GM06990 (cell line): ENCODE results near the gene SLC16A7.
"Not testable (repeated sequence)": the region's sequence is repeated elsewhere in the genome, so short reads cannot be mapped to it uniquely, and the experiment has no call there.

Source experiments
- DNase-seq: peaks from one replicate; pipeline ENCODE4 v3.0.0-alpha.2; 2011; ENCODE audit not compliant: insufficient read length; ENCODE audit errors: extremely low read depth
- H3K27me3 ChIP-seq: replicated peaks from 2 replicates; pipeline ENCODE4 v1.6.0; 2011; ENCODE audit warnings: low read length; ENCODE audit not compliant: control insufficient read depth, insufficient read depth
- H3K36me3 ChIP-seq: 2 replicates; pipeline ENCODE4 v1.5.1; 2011; ENCODE audit warnings: low read length; ENCODE audit not compliant: control insufficient read depth, insufficient read depth
- H3K4me3 ChIP-seq: replicated peaks from 2 replicates; pipeline ENCODE4 v1.5.1; 2011; ENCODE audit warnings: low read depth, mild to moderate bottlenecking, control low read depth, low read length
- TF ChIP-seq, protein P1 (sequence below): IDR thresholded peaks from 2 replicates; pipeline ENCODE4 v1.5.1; 2011; ENCODE audit warnings: low read length, control low read depth, mild to moderate bottlenecking, inconsistent platforms; ENCODE audit not compliant: insufficient read depth, poor library complexity, severe bottlenecking

The SLC16A7 gene

DNA sequence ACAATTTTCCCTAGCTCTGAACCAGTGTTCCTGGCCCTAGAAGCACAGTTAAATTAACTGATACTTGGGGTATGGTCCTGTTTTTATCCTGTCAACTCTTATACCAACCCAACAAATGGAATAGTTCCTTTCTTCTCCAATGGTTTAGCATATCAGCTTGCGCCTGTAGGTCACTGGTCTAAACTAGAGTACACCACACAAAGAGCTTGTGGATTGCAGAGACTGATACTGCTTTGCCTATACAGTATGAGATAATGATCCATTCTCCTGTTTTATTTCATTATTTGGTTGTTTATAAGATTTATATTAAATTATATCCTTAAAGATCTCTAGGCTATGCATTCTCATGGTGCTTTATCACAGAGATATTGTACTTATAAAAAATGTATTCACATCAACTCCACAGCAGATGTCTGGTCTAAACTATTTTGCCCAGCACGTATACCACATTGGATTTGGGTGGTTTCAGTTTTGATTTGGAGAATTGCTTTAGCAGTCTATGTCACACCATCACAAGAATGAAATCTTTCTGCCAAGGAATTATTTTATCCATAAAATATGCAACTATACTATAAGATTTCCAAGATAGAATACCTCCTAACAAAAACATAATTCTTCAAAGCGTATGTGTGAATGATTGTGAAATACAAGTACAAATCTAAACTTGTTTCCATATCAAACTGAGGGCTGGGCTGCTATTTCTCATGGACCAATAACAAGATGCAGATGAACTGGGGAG is 142.1 kb downstream of the SLC16A7 start:
- no peak for DNase-seq
- Histone ChIP-seq H3K27me3 (no peaks in the 10 kb centered on the region), H3K4me3 (no peak overlapping the region), H3K36me3 (no peaks in the 10 kb centered on the region)
- TF ChIP-seq, protein P1, sequence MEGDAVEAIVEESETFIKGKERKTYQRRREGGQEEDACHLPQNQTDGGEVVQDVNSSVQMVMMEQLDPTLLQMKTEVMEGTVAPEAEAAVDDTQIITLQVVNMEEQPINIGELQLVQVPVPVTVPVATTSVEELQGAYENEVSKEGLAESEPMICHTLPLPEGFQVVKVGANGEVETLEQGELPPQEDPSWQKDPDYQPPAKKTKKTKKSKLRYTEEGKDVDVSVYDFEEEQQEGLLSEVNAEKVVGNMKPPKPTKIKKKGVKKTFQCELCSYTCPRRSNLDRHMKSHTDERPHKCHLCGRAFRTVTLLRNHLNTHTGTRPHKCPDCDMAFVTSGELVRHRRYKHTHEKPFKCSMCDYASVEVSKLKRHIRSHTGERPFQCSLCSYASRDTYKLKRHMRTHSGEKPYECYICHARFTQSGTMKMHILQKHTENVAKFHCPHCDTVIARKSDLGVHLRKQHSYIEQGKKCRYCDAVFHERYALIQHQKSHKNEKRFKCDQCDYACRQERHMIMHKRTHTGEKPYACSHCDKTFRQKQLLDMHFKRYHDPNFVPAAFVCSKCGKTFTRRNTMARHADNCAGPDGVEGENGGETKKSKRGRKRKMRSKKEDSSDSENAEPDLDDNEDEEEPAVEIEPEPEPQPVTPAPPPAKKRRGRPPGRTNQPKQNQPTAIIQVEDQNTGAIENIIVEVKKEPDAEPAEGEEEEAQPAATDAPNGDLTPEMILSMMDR: no peak

DNA sequence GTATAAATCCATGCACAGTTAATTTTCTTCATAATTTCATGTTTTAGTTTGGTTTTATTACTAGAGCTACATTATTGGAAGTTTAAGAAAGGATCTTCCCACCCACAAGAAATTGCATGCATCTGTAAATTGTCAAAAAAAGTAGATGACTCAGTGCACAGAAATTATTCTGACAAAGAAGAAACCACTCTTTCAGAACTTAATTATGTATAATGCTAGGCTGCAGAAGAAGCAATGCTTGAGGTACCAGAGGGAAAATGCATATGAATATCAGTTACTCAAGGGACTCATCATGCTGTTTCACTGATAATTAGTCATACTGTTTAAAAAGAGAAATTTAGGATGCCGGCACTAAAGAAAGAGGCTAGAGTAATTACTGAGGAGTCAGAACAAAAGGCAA is 147.0 kb downstream of the SLC16A7 start:
- no peak overlapping the region for H3K4me3 ChIP-seq
- no peaks in the 10 kb centered on the region for H3K27me3 ChIP-seq
- no peak for DNase-seq
- H3K36me3 ChIP-seq: no peaks in the 10 kb centered on the region
- TF ChIP-seq, protein P1: no peak

DNA sequence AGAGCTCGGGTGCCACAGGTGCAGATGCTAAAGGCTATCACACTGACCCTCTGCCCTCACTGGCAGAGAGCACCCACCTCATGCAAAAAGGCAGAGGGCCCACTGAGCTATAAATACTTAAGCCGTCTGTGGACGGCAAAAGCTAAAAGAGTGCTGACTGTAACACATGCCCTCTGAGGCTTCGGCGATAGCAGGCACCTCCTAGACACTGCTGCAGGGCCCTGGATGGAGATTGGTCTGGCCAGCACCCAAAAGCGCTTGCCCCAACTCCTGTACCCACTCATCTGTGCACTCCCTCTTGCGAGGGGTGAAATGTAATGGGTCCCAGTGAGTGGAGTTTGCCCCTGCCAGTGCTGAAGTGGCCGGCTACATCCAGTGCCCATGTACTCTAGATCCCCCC is 148.7 kb downstream of the SLC16A7 start:
- TF ChIP-seq, protein P1: no peak
- DNase-seq: no peak
- Histone ChIP-seq H3K4me3 (no peak overlapping the region), H3K36me3 (no peaks in the 10 kb centered on the region), H3K27me3 (no peaks in the 10 kb centered on the region)

DNA sequence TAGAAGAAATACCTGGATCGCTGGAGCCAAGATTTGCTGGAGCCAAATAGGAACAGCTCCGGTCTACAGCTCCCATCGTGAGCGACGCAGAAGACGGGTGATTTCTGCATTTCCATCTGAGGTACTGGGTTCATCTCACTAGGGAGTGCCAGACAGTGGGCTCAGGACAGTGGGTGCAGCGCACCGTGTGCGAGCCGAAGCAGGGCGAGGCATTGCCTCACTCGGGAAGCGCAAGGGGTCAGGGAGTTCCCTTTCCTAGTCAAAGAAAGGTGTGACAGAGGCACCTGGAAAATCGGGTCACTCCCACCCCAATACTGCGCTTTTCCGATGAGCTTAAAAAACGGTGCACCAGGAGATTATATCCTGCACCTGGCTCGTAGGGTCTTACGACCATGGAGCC is 155.3 kb downstream of the SLC16A7 start:
- DNase-seq, H3K4me3 ChIP-seq, H3K27me3 ChIP-seq, H3K36me3 ChIP-seq: not testable (repeated sequence)

DNA sequence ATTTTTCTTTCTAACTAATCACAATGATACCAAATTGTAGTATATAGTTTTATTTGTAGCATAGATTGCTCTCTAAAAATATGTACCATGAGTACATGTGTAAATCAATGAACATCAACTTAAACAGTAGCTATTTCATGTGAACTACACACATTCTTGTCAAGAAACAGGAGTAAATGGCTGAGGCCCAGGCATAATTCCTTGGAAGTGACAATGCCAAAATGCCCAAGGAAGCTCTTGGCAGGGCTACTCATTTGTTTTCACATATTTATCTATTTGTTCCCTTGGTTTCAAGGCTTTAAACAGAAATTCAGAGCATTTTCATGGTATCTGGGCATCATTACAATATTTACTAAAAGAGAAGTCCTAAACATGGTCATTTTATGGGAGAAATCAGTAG is 165.7 kb downstream of the SLC16A7 start:
- Histone ChIP-seq H3K36me3 (no peaks in the 10 kb centered on the region), H3K27me3 (no peaks in the 10 kb centered on the region), H3K4me3 (no peak overlapping the region)
- no peak for DNase-seq
- TF ChIP-seq, protein P1: no peak

DNA sequence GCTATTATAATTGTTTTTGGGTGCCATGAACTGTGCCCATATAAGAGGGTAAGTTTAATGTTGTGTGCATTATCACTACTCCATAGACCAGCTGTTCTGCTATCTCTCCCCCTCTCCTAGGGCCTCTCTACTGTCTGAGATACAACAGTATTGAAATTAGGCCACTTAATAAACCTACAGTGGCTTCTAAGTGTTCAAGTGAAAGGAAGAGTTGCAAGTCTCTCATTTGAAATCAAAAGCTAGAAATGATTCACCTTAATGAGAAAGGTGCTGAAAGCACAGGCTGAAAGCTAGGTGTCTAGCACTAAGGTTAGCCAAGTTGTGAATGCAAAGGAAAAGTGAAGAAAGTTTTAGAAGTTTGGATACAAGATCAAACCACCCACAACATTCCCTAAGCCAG is 168.0 kb downstream of the SLC16A7 start:
- Histone ChIP-seq H3K4me3 (no peak overlapping the region), H3K27me3 (no peaks in the 10 kb centered on the region), H3K36me3 (no peaks in the 10 kb centered on the region)
- no peak for DNase-seq
- TF ChIP-seq, protein P1: no peak
